GM21381 (cell line): ENCODE measurements around the gene KBTBD12.

Experiments
- ATAC-seq: cut with Tn5 transposase; IDR thresholded peaks from one replicate; pipeline ENCODE4 v1.9.1; 2021; ENCODE audit warnings: mild to moderate bottlenecking, moderate library complexity; ENCODE audit not compliant: unreplicated experiment

The KBTBD12 gene

GRCh38 chr3:127951276-127951675, 36.2 kb downstream of the KBTBD12 start:
- ATAC-seq, result no peak

- ATAC-seq, result no peak
These were observed 38.3 kb downstream of the KBTBD12 start for GRCh38 chr3:127953091-127954035.

- ATAC-seq, result no peak
These were observed 39.6 kb downstream of the KBTBD12 start for GRCh38 chr3:127954640-127955039.

- ATAC-seq, result no peak
These were observed 40.7 kb downstream of the KBTBD12 start for GRCh38 chr3:127955728-127956127.

GRCh38 chr3:127959041-127959440, 44.0 kb downstream of the KBTBD12 start:
- no peak for ATAC-seq

GRCh38 chr3:127959873-127960272, 44.8 kb downstream of the KBTBD12 start:
- ATAC-seq, result no peak

- no peak for ATAC-seq
These were observed 45.5 kb downstream of the KBTBD12 start for GRCh38 chr3:127960421-127960965.

- ATAC-seq, result no peak
These were observed 46.1 kb downstream of the KBTBD12 start for GRCh38 chr3:127961124-127961523.

GRCh38 chr3:127961963-127962362, 46.9 kb downstream of the KBTBD12 start:
- no peak for ATAC-seq

GRCh38 chr3:127962937-127963336, 47.9 kb downstream of the KBTBD12 start:
- ATAC-seq, result no peak

GRCh38 chr3:127964053-127964452, 49.0 kb downstream of the KBTBD12 start:
- no peak for ATAC-seq

GRCh38 chr3:127964816-127965215, 49.8 kb downstream of the KBTBD12 start:
- ATAC-seq, result no peak

- no peak for ATAC-seq
These were observed 52.3 kb downstream of the KBTBD12 start for GRCh38 chr3:127967316-127967715.

- ATAC-seq, result no peak
These were observed 56.0 kb downstream of the KBTBD12 start for GRCh38 chr3:127970966-127971592.

- ATAC-seq, result no peak
These were observed 59.2 kb downstream of the KBTBD12 start for GRCh38 chr3:127974226-127974625.

- no peak for ATAC-seq
These were observed 60.4 kb downstream of the KBTBD12 start for GRCh38 chr3:127975153-127976029.

GRCh38 chr3:127978636-127979035, 63.6 kb downstream of the KBTBD12 start:
- ATAC-seq, result no peak

GRCh38 chr3:127979473-127979872, 64.4 kb downstream of the KBTBD12 start:
- ATAC-seq, result no peak

- no peak for ATAC-seq
These were observed 66.1 kb downstream of the KBTBD12 start for GRCh38 chr3:127981097-127981496.

- no peak for ATAC-seq
These were observed 67.1 kb downstream of the KBTBD12 start for GRCh38 chr3:127982155-127982554.
